GM12873 (cell line): Measurements from ENCODE around the gene SERPINA12.

Source experiments
- TF ChIP-seq, protein P1 (sequence below): IDR thresholded peaks from 2 replicates; pipeline ENCODE4 v1.5.1; 2012; ENCODE audit warnings: low read depth, mild to moderate bottlenecking, moderate library complexity, low read length, control low read depth; ENCODE audit not compliant: insufficient read depth; ENCODE audit errors: missing control alignments

SERPINA12 gene

DNA sequence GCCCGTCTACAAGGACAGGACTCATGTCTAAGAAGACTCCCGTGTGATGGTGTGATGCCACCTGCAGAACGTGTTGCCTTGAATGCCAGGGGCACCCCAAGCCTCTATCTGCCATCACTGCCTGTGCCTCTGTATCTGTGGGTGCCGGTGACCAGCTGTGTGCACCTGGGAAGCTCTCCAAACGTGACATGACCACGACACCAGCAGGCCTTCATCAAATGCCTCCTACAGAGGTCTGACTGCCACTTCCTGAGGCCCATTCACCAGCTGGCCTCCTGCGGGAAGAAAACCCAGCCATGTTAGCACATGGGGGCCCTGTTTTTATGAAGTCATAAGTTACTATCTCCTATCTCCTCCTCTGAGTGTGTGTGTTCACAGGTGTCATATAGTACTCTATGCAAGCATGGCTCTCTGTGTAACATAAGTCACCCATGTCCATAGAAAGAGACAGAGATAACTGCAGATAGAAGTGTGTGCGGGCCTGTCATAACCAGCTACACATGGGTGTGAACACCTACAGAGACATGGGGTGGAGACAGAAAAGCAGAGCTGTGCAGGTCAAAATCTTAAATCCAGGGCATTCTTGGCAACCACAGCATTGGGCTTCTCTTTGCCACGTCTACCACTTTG, 33.7 kb upstream of the SERPINA12 start:
- TF ChIP-seq, protein P1, sequence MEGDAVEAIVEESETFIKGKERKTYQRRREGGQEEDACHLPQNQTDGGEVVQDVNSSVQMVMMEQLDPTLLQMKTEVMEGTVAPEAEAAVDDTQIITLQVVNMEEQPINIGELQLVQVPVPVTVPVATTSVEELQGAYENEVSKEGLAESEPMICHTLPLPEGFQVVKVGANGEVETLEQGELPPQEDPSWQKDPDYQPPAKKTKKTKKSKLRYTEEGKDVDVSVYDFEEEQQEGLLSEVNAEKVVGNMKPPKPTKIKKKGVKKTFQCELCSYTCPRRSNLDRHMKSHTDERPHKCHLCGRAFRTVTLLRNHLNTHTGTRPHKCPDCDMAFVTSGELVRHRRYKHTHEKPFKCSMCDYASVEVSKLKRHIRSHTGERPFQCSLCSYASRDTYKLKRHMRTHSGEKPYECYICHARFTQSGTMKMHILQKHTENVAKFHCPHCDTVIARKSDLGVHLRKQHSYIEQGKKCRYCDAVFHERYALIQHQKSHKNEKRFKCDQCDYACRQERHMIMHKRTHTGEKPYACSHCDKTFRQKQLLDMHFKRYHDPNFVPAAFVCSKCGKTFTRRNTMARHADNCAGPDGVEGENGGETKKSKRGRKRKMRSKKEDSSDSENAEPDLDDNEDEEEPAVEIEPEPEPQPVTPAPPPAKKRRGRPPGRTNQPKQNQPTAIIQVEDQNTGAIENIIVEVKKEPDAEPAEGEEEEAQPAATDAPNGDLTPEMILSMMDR: no peak

DNA sequence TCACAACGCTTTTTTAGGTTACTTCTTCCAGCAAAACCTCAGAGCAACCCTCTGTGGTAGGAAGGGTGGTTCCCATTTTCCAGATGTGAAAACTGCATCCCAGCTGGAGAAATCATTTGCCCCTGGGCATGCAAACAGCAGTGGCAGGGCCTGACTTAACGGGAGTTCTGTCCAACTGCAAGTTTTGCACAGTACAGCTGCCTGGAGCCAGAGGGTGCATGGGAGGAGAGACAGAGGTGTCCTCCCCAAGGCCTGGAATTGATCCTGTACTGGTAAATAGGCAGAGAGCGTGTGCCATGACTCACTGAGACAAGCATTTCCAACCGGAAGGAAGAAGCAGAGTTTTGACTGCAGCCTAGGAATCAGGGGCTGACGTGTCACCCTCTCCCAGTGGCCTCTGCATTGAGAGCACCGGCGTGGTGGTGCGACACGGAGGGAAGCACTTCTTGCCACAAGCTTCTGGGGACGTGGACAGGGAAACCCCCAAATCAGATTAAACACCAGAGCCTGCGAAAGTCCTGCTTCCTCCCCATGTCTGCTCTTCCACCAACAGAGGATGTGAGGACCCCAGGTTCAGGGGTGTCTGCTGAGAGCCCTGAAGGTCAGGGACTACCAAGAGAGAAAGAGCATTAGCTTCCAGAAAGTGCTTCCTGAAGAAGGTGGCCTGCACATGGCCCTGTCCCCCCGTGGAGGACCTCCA, 33.0 kb upstream of the SERPINA12 start:
- TF ChIP-seq, protein P1: no peak

DNA sequence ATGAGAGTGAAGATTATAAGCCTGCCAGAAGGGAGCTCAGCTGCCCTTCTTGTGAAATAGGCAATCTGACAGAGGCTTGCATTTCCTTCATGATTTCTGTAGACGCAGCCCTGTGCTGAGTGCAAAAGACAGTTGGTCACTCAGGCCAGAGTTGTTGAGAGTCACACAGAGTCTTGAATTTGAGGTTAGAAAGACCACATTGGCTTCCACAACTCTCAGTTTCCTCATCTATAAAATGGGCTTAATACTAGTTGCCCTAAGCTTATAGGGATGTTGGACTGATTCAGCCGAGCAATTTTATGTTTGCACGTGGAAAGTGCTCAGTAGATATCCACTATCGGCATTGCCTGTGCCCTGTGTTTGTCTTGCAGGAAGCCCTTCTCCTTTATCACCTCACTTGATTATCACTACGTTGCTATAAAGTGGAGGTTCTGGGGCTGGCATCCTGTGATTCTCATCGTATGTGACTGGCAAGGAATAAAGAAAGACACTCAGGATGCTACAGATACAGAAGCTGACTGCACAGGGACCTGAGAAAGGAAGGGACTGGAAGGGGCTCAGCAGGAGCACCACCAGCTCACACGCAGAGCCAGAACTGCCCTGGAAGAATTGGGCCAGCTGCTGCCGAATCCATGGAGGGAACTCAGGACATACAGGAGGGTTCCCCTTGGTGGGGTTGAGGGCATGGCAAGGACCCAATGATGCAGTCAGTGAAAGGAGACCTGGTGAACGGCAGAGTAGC, 32.1 kb upstream of the SERPINA12 start:
- TF ChIP-seq, protein P1: no peak

DNA sequence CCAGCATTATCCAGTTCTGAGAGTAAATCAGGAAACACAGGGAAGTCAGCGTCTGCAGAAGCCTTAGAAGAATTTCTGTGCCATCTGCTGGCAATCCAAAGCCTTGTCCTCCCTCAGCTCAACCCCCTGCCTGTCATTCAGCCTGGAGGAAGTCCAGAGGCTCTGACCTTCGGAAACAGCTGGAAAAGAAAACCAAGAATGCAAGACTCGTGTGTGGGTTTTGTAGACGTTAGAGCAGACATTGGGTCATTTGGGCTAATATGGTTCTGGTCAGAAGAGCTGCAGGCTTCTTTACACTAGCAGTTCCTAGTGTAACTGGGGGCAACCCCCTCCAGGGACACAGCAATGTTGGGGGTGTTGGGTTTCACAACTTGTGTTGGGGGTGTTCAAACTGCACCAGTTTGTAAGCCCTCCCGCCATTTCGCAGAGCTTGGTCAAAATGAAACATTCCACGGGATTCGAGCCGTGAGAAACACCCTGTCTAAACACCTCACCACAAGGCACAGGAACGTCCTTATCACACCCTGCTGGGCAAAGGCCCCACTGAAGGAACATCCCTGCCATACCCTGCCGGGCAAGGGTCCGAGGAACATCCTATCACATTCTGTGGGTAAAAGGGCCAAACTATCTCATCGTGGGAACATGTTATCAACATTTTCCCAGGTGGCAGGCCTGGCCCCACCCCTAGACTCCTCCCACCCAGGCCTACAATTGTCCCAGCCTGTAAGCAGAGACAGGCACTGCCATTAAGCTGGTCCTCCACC, 30.9 kb upstream of the SERPINA12 start:
- TF ChIP-seq, protein P1: no peak

DNA sequence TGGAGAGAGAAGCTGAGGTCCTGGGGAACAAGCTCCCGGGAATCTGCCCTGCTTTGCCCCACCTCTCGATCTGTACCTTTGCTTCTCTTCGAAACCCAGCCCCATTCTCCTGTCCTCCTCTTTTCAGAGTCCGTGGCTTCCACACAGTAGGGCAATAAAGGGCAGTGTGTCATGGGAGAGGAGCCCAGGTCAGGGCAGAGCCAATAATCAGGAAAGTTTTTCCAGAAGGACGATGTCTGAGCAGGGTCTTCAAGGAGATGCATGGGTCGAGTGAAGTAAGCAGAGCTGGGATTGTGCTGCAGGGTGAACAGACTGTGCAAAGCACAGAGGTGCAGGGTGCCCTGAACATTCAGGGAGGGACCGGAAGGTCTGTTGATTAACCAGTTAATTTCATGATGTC, 29.9 kb upstream of the SERPINA12 start:
- TF ChIP-seq, protein P1: no peak

DNA sequence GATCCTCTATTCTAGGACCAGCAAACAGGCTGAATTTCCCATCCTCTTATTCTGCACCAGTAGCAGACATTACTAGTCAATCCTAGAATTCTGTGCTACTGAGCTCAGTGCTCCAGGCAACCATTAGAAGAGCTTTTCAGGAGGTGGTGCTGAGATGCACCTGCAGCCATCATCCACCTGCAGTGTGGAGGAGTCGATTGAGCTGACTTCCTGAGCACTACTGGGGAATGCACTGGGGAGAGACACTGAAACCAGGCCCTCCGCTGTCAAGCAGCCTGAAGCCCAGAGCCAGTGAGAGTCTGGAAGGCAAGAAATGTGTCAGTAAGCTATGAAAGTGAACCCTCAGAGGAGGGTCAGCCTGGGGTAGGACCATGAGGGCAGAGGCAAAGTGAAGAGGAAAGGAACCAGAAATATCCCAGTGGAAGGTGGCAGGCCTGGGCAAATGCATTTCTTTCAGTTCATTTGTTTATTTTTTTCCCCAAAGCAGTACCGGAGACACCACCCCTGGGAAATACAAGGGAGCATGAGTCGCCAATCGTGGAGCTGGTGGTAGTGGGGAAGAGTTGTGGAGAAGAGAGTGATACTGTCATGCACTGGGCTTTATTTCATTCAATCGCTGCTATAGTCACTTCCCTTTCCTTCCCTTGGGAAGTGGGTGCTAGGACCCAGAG, 28.9 kb upstream of the SERPINA12 start:
- TF ChIP-seq, protein P1: no peak
